ENCODE results near the gene COL27A1. TPM values are rescaled to one million over a fixed set of nuclear protein-coding genes. Genes with fewer than 3 reads are reported as not detected.

COL27A1 gene
- total and polyA plus RNA-seq, 7 donors = 1.4 to 13.3 (median 4.3) TPM

GRCh38 chr9:114314881-114315722, 159.8 kb downstream of the COL27A1 start:
- no peak overlapping the region for H3K4me3 ChIP-seq
- H3K9me3 ChIP-seq = no peaks in the 10 kb centered on the region
- DNase-seq = no peak
- no peaks in the 10 kb centered on the region for H3K27me3 ChIP-seq
- intact Hi-C loops (cut with DNase I) = no loop called here
- no peak overlapping the region for H3K27ac ChIP-seq
- no peaks in the 10 kb centered on the region for H3K36me3 ChIP-seq
- 91 to 93% methylated on average over 8 of the region's 8 CpGs for WGBS, 2 donors
- H3K4me1 ChIP-seq = no peaks in the 10 kb centered on the region
- TF ChIP-seq EP300 (IDR thresholded peaks at IDR 0.05) (no peak), POLR2AphosphoS5 (IDR thresholded peaks at IDR 0.05) (no peak), POLR2A (IDR thresholded peaks at IDR 0.05) (no peak)

- no peaks in the 10 kb centered on the region for H3K9me3 ChIP-seq
- WGBS, 2 donors = 84 to 90% methylated on average over 8 of the region's 8 CpGs
- no peaks in the 10 kb centered on the region for H3K4me1 ChIP-seq
- no peaks in the 10 kb centered on the region for H3K27me3 ChIP-seq
- no peaks in the 10 kb centered on the region for H3K36me3 ChIP-seq
- intact Hi-C loops (cut with DNase I) = no loop called here
- no peak overlapping the region for H3K4me3 ChIP-seq
- TF ChIP-seq CTCF (IDR thresholded peaks at IDR 0.05) = no peak
- TF ChIP-seq POLR2A (IDR thresholded peaks at IDR 0.05) = no peak
- no peak for TF ChIP-seq POLR2AphosphoS5 (IDR thresholded peaks at IDR 0.05)
- no peak for TF ChIP-seq EP300 (IDR thresholded peaks at IDR 0.05)
- no peak for DNase-seq
- H3K27ac ChIP-seq = no peak overlapping the region
Measured at GRCh38 chr9:114315723-114316363, 160.5 kb downstream of the COL27A1 start.

- Histone ChIP-seq H3K9me3 (no peaks in the 10 kb centered on the region), H3K27ac (no peak overlapping the region), H3K4me1 (no peaks in the 10 kb centered on the region), H3K27me3 (no peaks in the 10 kb centered on the region), H3K36me3 (no peaks in the 10 kb centered on the region), H3K4me3 (no peak overlapping the region)
- intact Hi-C loops (cut with DNase I) = no loop called here
- no peak for TF ChIP-seq POLR2AphosphoS5 (IDR thresholded peaks at IDR 0.05)
- TF ChIP-seq CTCF (IDR thresholded peaks at IDR 0.05) = no peak
- TF ChIP-seq EP300 (IDR thresholded peaks at IDR 0.05) = no peak
- no peak for TF ChIP-seq POLR2A (IDR thresholded peaks at IDR 0.05)
- 81 to 85% methylated on average over 10 of the region's 10 CpGs for WGBS, 2 donors
- DNase-seq = no peak
Measured at GRCh38 chr9:114316605-114317230, 161.4 kb downstream of the COL27A1 start.

- intact Hi-C loops (cut with DNase I) = no loop called here
- H3K27ac ChIP-seq = no peak overlapping the region
- no peaks in the 10 kb centered on the region for H3K27me3 ChIP-seq
- WGBS, 2 donors = 85 to 88% methylated on average over 8 of the region's 8 CpGs
- H3K4me3 ChIP-seq = no peak overlapping the region
- H3K9me3 ChIP-seq = no peaks in the 10 kb centered on the region
- no peaks in the 10 kb centered on the region for H3K4me1 ChIP-seq
- no peak for DNase-seq
- H3K36me3 ChIP-seq = no peaks in the 10 kb centered on the region
- TF ChIP-seq EP300 (IDR thresholded peaks at IDR 0.05) = no peak
- TF ChIP-seq POLR2A (IDR thresholded peaks at IDR 0.05) = no peak
- no peak for TF ChIP-seq CTCF (IDR thresholded peaks at IDR 0.05)
- no peak for TF ChIP-seq POLR2AphosphoS5 (IDR thresholded peaks at IDR 0.05)
Measured at GRCh38 chr9:114317665-114318357, 162.5 kb downstream of the COL27A1 start.
